Measurements from ENCODE around the gene STX18.
"Not testable (repeated sequence)": the region's sequence is repeated elsewhere in the genome, so short reads cannot be mapped to it uniquely, and the experiment has no call there.

STX18 gene

GRCh38 chr4:4507403-4507802, 34.4 kb downstream of the STX18 start:
- no peak for DNase-seq

GRCh38 chr4:4506961-4507360, 34.9 kb downstream of the STX18 start:
- no peak for DNase-seq

GRCh38 chr4:4505211-4505610, 36.6 kb downstream of the STX18 start:
- DNase-seq: not testable (repeated sequence)

- DNase-seq: no peak
These were observed 37.1 kb downstream of the STX18 start for GRCh38 chr4:4504783-4505182.

GRCh38 chr4:4502694-4503311, 39.0 kb downstream of the STX18 start:
- no peak for DNase-seq

GRCh38 chr4:4501679-4502078, 40.2 kb downstream of the STX18 start:
- DNase-seq: no peak

- DNase-seq: no peak
These were observed 42.3 kb downstream of the STX18 start for GRCh38 chr4:4499438-4500123.

GRCh38 chr4:4496592-4497372, 45.1 kb downstream of the STX18 start:
- no peak for DNase-seq

- DNase-seq: no peak
These were observed 47.0 kb downstream of the STX18 start for GRCh38 chr4:4494882-4495281.

GRCh38 chr4:4492161-4492847, 49.5 kb downstream of the STX18 start:
- no peak for DNase-seq

- no peak for DNase-seq
These were observed 50.4 kb downstream of the STX18 start for GRCh38 chr4:4491396-4491893.

- no peak for DNase-seq
These were observed 51.0 kb downstream of the STX18 start for GRCh38 chr4:4490816-4491215.

GRCh38 chr4:4490041-4490440, 51.8 kb downstream of the STX18 start:
- DNase-seq: no peak

GRCh38 chr4:4488405-4489404, 53.1 kb downstream of the STX18 start:
- peak; percentile 68 for DNase-seq

- DNase-seq: no peak
These were observed 54.9 kb downstream of the STX18 start for GRCh38 chr4:4486969-4487368.

- no peak for DNase-seq
These were observed 56.0 kb downstream of the STX18 start for GRCh38 chr4:4485806-4486205.

GRCh38 chr4:4481399-4481994, 60.4 kb downstream of the STX18 start:
- DNase-seq: no peak

GRCh38 chr4:4480685-4481398, 61.0 kb downstream of the STX18 start:
- DNase-seq: no peak

- DNase-seq: no peak
These were observed 61.6 kb downstream of the STX18 start for GRCh38 chr4:4480205-4480604.

GRCh38 chr4:4479366-4479765, 62.5 kb downstream of the STX18 start:
- DNase-seq: no peak

GRCh38 chr4:4477796-4478195, 64.1 kb downstream of the STX18 start:
- no peak for DNase-seq
